Mammary epithelial cell (primary cell): ENCODE results near the gene FAT1.

Experiments used
- CTCF ChIP-seq, 2 donors: IDR thresholded peaks in 1 of 2; conservative IDR thresholded peaks in 1 of 2; 2 replicates each; pipeline ENCODE4 v1.5.1; 2011 to 2012; ENCODE audit warnings: inconsistent platforms in 2 of 2, low read length in 2 of 2, mild to moderate bottlenecking in 2 of 2, control low read depth in 1 of 2, low read depth in 1 of 2; ENCODE audit not compliant: insufficient read depth in 1 of 2; ENCODE audit errors: extremely low read depth in 1 of 2
- EZH2 ChIP-seq: IDR thresholded peaks from 2 replicates; pipeline ENCODE4 v1.6.1; 2012; ENCODE audit warnings: low read length, inconsistent platforms, borderline replicate concordance

- TF ChIP-seq CTCF (conservative IDR thresholded peaks at IDR 0.05 in 1 of 2, IDR thresholded peaks at IDR 0.05 in 1 of 2; ENCODE audit: extremely low read depth in 1 of 2, insufficient read depth in 1 of 2, low read depth in 1 of 2, low read length in 2 of 2) = no peak
- no peak for TF ChIP-seq EZH2
Observed at GRCh38 chr4:186657764-186658163, 65.9 kb downstream of the FAT1 start.
